GM23338 (cell line): Measurements from ENCODE around the gene CENPE. TPM values are rescaled to one million over a fixed set of nuclear protein-coding genes. Genes with fewer than 3 reads are reported as not detected.

Experiments
- ATAC-seq: fragments of 200-7000 bp; cut with Tn5 transposase; 3 replicates; pipeline ENCODE4 v1.9.1; 2020
- DNase-seq: peaks from one replicate; pipeline ENCODE4 v3.0.0-alpha.2; 2015; ENCODE audit warnings: low spot score
- H2AFZ ChIP-seq: fragments of 200-600 bp; sonication (generic); 2 replicates; pipeline ENCODE4 v1.8.0; 2016; ENCODE audit warnings: antibody characterized with exemption, mild to moderate bottlenecking, moderate library complexity
- H3F3A ChIP-seq: fragments of 200-600 bp; sonication (generic); replicated peaks from 2 replicates; pipeline ENCODE4 v1.8.0; 2017; ENCODE audit warnings: antibody characterized with exemption, mixed run types, low read depth
- H3K27ac ChIP-seq: fragments of 200-600 bp; sonication (generic); 2 replicates; pipeline ENCODE4 v1.6.1; 2016; ENCODE audit warnings: low read depth
- H3K27me3 ChIP-seq: fragments of 200-600 bp; sonication (generic); 2 replicates; pipeline ENCODE4 v1.8.0; 2016; ENCODE audit warnings: mild to moderate bottlenecking, mixed run types, moderate library complexity; ENCODE audit not compliant: insufficient read depth
- H3K36me3 ChIP-seq: fragments of 200-600 bp; sonication (generic); 2 replicates; pipeline ENCODE4 v1.8.0; 2016; ENCODE audit warnings: mild to moderate bottlenecking; ENCODE audit not compliant: insufficient read depth
- H3K4me1 ChIP-seq: fragments of 200-600 bp; sonication (generic); 2 replicates; pipeline ENCODE4 v1.8.0; 2016; ENCODE audit warnings: mild to moderate bottlenecking, moderate library complexity; ENCODE audit not compliant: insufficient read depth
- H3K4me2 ChIP-seq: fragments of 200-600 bp; sonication (generic); 2 replicates; pipeline ENCODE4 v1.7.1; 2017; ENCODE audit warnings: mixed run types
- H3K4me3 ChIP-seq: fragments of 200-600 bp; sonication (generic); 2 replicates; pipeline ENCODE4 v1.6.1; 2016; ENCODE audit warnings: mixed run types
- H3K79me2 ChIP-seq: fragments of 200-600 bp; sonication (generic); replicated peaks from 2 replicates; pipeline ENCODE4 v1.8.0; 2017; ENCODE audit warnings: mild to moderate bottlenecking; ENCODE audit not compliant: insufficient read depth
- H3K9me2 ChIP-seq: fragments of 200-600 bp; sonication (generic); 2 replicates; pipeline ENCODE4 v1.8.0; 2017; ENCODE audit not compliant: insufficient read depth
- H4K20me1 ChIP-seq: fragments of 200-600 bp; sonication (generic); replicated peaks from 2 replicates; pipeline ENCODE4 v1.8.0; 2017; ENCODE audit warnings: mild to moderate bottlenecking; ENCODE audit not compliant: insufficient read depth
- H3K27ac Mint-ChIP-seq: 2 replicates; pipeline ENCODE4 v1.8.0; 2020; ENCODE audit warnings: inconsistent platforms, mild to moderate bottlenecking, moderate library complexity, mixed read lengths
- H3K27me3 Mint-ChIP-seq: 3 replicates; pipeline ENCODE4 v1.8.0; 2022; ENCODE audit warnings: low read depth, mild to moderate bottlenecking, moderate library complexity, mixed read lengths, inconsistent platforms; ENCODE audit not compliant: insufficient read depth, poor library complexity
- H3K36me3 Mint-ChIP-seq: 3 replicates; pipeline ENCODE4 v1.8.0; 2021; ENCODE audit warnings: low read depth, mild to moderate bottlenecking, inconsistent platforms, moderate library complexity, mixed read lengths
- H3K4me1 Mint-ChIP-seq: 3 replicates; pipeline ENCODE4 v1.8.0; 2020; ENCODE audit warnings: mild to moderate bottlenecking, inconsistent platforms, mixed read lengths
- H3K4me3 Mint-ChIP-seq: 3 replicates; pipeline ENCODE4 v1.8.0; 2021; ENCODE audit warnings: moderate library complexity, mild to moderate bottlenecking, inconsistent platforms, mixed read lengths
- H3K9me3 Mint-ChIP-seq: 3 replicates; pipeline ENCODE4 v1.8.0; 2020; ENCODE audit warnings: moderate library complexity, mild to moderate bottlenecking, inconsistent platforms, mixed read lengths
- CREB1 ChIP-seq: fragments of 250-450 bp; sonication (Bioruptor Pico); IDR thresholded peaks from 2 replicates; pipeline ENCODE4 v1.5.0; 2020; ENCODE audit warnings: low read depth, mild to moderate bottlenecking, moderate library complexity
- CTCF ChIP-seq, 2 experiments: fragments of 200-600 bp in 1 of 2; sonication (generic) in 1 of 2; conservative IDR thresholded peaks; 2 replicates each; pipeline versions ENCODE4 v1.5.1 to v1.6.1; 2016 to 2017; ENCODE audit warnings: antibody characterized with exemption in 2 of 2, low read depth in 2 of 2, mild to moderate bottlenecking in 2 of 2, moderate library complexity in 1 of 2
- ETS1 ChIP-seq: IDR thresholded peaks from 2 replicates; pipeline ENCODE4 v1.6.1; 2016; ENCODE audit warnings: antibody characterized with exemption
- EZH2 ChIP-seq: fragments of 200-600 bp; sonication (generic); IDR thresholded peaks from one replicate; pipeline ENCODE4 v1.8.0; 2017; ENCODE audit warnings: antibody characterized with exemption, mild to moderate bottlenecking, low read depth; ENCODE audit not compliant: unreplicated experiment
- EZH2phosphoT487 ChIP-seq: fragments of 200-600 bp; sonication (generic); IDR thresholded peaks from one replicate; pipeline ENCODE4 v1.8.1; 2018; ENCODE audit warnings: antibody characterized with exemption; ENCODE audit not compliant: unreplicated experiment
- JUNB ChIP-seq: IDR thresholded peaks from one replicate; pipeline ENCODE4 v1.6.1; 2016; ENCODE audit warnings: antibody characterized with exemption; ENCODE audit not compliant: unreplicated experiment
- NANOG ChIP-seq: IDR thresholded peaks from 2 replicates; pipeline ENCODE4 v1.6.1; 2016; ENCODE audit warnings: antibody characterized with exemption, borderline replicate concordance
- POLR2AphosphoS5 ChIP-seq: IDR thresholded peaks from 2 replicates; pipeline ENCODE4 v1.6.1; 2016; ENCODE audit warnings: antibody characterized with exemption, low read depth
- REST ChIP-seq: IDR thresholded peaks from one replicate; pipeline ENCODE4 v1.6.1; 2018; ENCODE audit warnings: antibody characterized with exemption; ENCODE audit not compliant: unreplicated experiment
- STAT1 ChIP-seq: IDR thresholded peaks from one replicate; pipeline ENCODE4 v1.6.1; 2016; ENCODE audit warnings: antibody characterized with exemption; ENCODE audit not compliant: unreplicated experiment
- ZNF114 ChIP-seq: fragments of 250-450 bp; sonication (Bioruptor Pico); IDR thresholded peaks from 2 replicates; pipeline ENCODE4 v1.5.0; 2020; ENCODE audit warnings: mild to moderate bottlenecking, moderate library complexity
- ZNF331 ChIP-seq: fragments of 250-450 bp; sonication (Bioruptor Pico); IDR thresholded peaks from 2 replicates; pipeline ENCODE4 v1.5.0; 2020; ENCODE audit warnings: low read depth, mild to moderate bottlenecking, moderate library complexity
- polyA plus RNA-seq: library from polyadenylated mRNA; unstranded; fragments of >200 nt; fragmentation: Nextera tagmentation; extraction: Ambion mirVana; gene quantifications from 2 replicates; pipeline ENCODE4 v1.2.1, GENCODE V29; 2016
- total RNA-seq: library from RNA; depleted of rRNA; stranded (reverse); fragments of >200 nt; shearing (Covaris generic); gene quantifications from 2 replicates; pipeline ENCODE4 v1.2.3, GENCODE V29; 2014

The CENPE gene
- total and polyA plus RNA-seq, 2 experiments from 2014 or later: 42.2 to 46.7 TPM

- TF ChIP-seq CTCF (conservative IDR thresholded peaks at IDR 0.05; ENCODE audit: low read depth in 2 of 2) (no peak), STAT1 (no peak), POLR2AphosphoS5 (no peak), REST (no peak), CREB1 (no peak)
These were observed 69.0 kb downstream of the CENPE start (continued) for GRCh38 chr4:103129174-103129573.

GRCh38 chr4:103126126-103126525, 72.0 kb downstream of the CENPE start:
- Histone ChIP-seq H3K27me3 (no peaks in the 10 kb centered on the region), H3K79me2 (no peaks in the 10 kb centered on the region), H3K36me3 (peaks cover 37% of the 10 kb centered on the region; the same call in 1 of the 2 replicates), H2AFZ (no peak overlapping the region), H3K27ac (no peak overlapping the region; the same call in 1 of the 2 replicates), H3K4me1 (no peaks in the 10 kb centered on the region), H4K20me1 (no peaks in the 10 kb centered on the region), H3K4me2 (no peak overlapping the region), H3K4me3 (no peak overlapping the region), H3F3A (no peaks in the 10 kb centered on the region), H3K9me2 (no peaks in the 10 kb centered on the region)
- DNase-seq (no peak), ATAC-seq (no peak)
- H3K27me3 Mint-ChIP-seq: peaks cover 2% of the 10 kb centered on the region
- H3K27ac Mint-ChIP-seq: peak overlapping the region; percentile 17; the same call in 1 of the 2 replicates
- no peaks in the 10 kb centered on the region for H3K9me3 Mint-ChIP-seq
- no peaks in the 10 kb centered on the region for H3K4me1 Mint-ChIP-seq
- no peak overlapping the region for H3K4me3 Mint-ChIP-seq
- peaks cover 50% of the 10 kb centered on the region for H3K36me3 Mint-ChIP-seq
- no peak for TF ChIP-seq REST
- TF ChIP-seq STAT1: no peak
- TF ChIP-seq EZH2phosphoT487: no peak
- TF ChIP-seq CTCF (conservative IDR thresholded peaks at IDR 0.05; ENCODE audit: low read depth in 2 of 2): no peak
- TF ChIP-seq JUNB: no peak
- no peak for TF ChIP-seq ZNF331 (CRISPR knock-in tag)
- no peak for TF ChIP-seq ZNF114 (CRISPR knock-in tag)
- TF ChIP-seq EZH2: no peak
- TF ChIP-seq CREB1: no peak
- no peak for TF ChIP-seq POLR2AphosphoS5
- TF ChIP-seq ETS1: no peak
- TF ChIP-seq NANOG: no peak
